Stimulated activated CD4-positive, alpha-beta T cell treated with anti-CD3 and anti-CD28 coated beads, Interleukin-15, amount 100 ng/mL, for 48 hours (primary cell): ENCODE data around the gene CTNNA2.

Experiments used
- DNase-seq, 2 donors: peaks; one replicate each; pipeline ENCODE4 v3.0.0-alpha.2; 2020; ENCODE audit warnings: low read depth in 2 of 2

Gene CTNNA2

GRCh38 chr2:79789811-79790210 is 277.0 kb downstream of the CTNNA2 start:
- no peak for DNase-seq

DNA sequence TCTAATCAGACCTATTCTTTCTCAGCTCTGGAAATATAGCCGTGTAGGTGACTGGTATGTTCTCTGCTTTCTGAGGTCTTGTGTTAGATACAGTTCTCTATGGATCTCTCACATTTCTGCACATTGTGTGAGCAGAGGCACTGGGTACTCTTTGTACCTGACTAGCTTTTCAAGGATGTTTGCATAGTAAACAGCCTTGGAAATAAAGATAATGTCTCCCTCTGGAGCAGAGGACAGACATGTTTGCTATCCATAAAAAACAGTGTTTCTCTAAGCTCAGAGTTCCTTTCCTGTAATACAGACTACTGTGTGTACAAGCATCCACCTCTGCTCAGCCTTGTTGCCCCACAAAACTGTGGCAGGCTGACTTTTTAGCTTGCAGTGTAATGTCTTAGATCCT is 279.2 kb downstream of the CTNNA2 start:
- no peak for DNase-seq

DNA sequence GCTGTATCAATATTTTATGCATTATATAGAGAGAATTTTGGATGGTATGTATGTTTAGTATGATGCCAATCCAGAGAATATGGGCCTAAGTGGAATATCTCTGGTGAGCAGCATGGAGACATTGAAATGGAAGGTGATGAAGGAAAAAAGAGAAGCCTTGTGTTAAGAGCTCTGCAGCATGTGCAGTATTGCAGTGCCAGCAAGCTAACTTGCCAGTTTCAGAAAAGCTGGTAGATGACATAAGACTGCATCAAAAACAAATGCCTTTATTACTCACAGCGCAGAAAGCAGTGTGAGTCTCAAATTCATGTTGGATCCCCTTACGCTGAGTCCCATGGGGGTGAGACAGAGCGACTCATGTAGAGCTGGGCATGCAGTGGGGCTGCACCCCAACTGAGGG is 280.2 kb downstream of the CTNNA2 start:
- no peak for DNase-seq

DNA sequence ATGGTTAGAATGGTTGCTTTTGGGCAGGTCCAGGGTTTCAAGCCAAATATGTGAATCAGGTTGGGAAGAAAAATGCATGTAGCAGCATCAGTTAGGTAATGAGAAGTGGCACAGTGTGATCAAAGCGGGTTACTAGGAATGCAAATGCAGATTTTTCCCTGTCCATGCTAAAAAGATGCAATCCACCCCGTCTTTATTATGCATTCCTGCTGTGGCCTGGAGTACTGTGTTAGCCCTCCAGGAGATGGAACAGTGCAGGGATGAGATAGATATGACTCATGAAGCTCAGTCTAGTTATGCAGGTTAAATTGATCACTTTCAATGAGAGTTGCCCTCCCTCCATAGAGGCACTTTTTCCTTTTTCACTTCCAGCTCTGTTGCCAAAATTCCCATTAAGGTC is 283.8 kb downstream of the CTNNA2 start:
- no peak for DNase-seq

GRCh38 chr2:79798776-79799175 is 285.9 kb downstream of the CTNNA2 start:
- no peak for DNase-seq

DNA sequence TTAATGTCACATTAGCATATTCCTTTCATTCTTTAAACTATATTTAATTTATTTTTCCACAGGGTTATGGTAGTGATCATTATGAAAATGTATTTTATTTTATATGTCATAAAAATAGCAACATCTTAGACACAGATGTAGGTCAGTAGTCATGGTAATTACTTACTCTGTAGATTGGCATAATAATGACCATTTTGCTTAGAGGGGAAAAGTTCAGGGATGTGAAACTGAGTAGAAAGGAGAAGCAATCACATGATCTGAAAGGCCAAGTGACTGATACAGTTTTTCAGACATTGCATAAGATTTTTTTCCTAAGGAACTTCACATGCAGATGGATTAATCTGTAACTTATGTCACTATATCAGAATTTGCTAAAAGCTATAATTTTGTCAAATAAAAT is 286.9 kb downstream of the CTNNA2 start:
- DNase-seq: no peak

- no peak for DNase-seq
Observed at GRCh38 chr2:79801082-79801481, 288.2 kb downstream of the CTNNA2 start.

DNA sequence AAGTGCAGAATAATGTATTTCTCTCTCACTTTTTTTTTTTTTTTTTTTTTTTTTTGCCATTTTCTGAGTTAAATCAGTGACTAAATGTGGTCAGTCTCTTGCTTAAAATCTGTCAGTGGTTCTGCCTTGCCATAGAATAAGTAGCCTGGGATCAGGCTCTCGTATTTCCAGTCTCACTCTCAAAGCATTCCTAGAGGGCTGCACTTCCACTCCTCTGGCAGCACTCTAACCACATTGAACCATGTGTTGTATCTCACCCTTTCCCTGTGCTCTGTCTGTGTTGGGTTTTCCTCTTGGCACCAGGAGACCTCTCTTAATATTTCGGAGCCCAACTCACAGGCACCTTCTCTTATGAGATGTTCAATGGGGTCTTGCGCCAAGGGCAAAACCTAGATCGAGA is 304.4 kb downstream of the CTNNA2 start:
- DNase-seq: no peak

- DNase-seq: no peak
Observed at GRCh38 chr2:79820281-79820680, 307.4 kb downstream of the CTNNA2 start.

DNA sequence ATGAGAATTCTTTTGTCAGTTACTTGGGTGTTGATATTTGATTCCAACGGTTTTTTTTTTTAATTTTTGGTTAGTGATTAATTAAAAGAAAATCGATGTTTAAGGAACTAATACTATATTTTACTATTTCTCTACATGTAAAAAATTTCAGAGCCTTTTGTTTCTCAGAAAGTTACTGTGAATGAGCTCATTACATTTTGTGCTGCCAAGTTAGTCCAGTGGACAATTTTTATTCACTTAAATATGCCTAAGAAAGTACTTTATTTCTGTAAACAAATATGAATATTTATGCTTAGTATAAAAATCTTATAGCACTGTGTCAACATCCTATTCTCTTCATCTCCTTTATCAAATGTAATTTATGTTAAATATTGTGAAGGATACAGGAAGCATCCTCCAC is 309.3 kb downstream of the CTNNA2 start:
- DNase-seq: no peak

DNA sequence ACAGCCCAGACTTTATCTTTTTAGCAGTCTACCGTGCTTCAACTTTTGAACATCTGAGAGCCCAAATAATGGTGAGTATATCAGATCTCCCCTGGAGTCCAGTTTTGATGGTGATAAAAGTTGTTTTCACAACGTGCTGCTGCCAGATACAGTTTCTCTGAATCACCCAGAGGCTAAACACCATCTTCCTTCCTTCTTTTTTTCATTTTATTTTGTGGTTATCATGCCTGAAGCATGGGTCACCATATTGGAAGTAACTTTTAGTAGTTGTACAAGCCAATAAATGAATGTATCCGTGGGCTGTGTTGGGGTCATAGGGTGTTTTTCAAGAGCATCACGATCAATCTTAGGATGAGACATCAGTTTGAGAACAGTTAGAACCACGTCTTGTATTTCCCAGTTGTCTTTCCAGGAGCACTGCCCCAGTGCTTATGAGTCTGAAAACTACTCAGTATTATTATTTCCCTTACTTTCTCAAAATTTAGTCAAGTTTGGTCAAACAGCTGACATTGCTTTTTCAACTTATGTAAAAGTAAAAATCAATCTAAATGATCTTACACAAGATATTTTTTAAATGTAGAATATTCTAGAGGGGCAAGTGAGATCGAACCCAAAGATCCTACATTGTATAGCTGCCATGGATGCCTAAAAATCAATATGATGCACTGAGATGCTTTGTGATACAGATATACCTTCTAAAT is 311.4 kb downstream of the CTNNA2 start:
- no peak for DNase-seq

DNA sequence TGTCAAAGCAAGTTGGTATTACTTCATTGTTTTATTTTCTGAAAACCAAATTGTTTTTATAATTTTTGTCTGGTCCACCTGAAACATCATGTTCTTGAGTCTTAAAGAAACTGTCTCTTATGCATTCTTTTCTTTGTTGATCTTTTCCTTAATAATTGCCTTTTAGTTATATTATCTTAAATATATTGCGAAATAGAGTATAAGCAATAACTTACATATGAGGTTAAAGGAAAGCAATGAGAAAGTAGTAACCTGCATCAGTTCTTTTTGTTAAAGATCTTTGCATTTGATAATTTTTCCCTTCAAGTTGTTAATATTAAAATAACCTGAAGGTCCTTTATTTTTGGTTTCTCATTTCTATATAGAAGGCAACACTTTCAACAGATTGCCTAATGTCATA is 315.0 kb downstream of the CTNNA2 start:
- DNase-seq: no peak

DNA sequence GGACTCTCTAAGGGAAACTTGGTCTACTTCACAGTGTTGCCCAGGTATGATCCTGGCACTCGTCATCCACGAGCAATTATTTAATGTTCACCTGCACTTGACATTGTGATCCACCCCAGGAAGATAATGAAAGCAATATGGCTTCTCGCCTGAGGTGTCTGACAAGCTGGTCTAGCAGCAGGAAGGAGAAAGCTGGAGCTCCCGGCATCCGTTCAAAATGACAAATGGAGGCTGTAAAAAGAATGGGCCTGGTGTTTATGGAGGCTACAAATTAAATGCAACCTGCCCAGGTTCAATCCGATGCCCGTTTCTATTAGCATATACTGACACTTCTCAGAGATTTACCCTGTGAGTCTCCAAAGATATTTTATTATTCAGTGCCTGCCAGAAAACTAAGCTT is 317.6 kb downstream of the CTNNA2 start:
- DNase-seq: no peak

GRCh38 chr2:79831961-79832360 is 319.1 kb downstream of the CTNNA2 start:
- no peak for DNase-seq

GRCh38 chr2:79832511-79833234 is 319.8 kb downstream of the CTNNA2 start:
- DNase-seq: no peak

DNA sequence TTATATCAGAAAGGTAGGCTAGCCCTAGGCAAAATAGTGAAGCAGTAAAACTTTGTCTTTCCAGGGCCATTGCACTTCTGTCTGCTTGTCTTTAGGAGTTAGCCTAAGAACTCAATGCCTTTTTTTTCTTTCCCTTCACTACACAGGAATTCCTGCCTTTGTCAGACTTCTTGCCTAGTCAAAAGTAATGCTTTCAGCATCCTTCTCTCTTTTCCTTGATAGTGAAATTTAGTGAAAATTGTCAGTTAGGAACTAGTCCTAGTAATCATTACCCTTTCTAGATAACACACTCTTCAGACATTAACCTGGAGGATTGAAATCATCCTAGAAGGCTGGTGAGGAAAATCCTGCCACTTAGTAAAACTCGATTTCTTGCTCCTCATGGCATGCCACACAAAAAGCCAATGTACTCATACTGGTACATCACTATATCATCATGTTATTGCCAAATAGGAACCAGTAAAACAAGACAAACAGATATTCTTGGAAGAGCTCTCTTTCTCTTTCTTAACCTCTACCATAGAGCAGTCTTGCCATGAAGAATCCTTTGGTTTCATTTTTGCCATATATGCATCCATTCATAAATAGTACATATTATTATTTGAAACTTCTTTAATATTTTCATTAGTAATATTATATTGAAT is 320.5 kb downstream of the CTNNA2 start:
- DNase-seq: no peak

DNA sequence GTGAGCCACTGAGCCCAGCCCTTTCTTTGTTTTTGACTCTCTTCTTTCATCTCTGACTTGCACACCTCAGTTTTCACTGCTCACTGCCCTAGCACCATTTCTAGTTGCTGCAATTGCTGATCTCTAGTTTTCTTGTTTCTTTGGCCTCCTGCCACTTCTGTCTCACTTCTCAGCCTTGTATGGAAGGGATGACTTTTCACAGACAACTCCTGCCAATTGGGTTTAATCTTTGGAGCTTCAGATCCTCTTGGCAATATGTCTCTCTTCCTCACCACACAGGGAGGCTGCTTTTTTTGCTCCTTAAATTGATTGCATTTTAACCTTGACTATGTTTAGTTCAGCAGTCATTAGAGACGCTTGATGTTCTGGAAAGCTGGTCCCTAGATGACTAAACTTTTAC is 323.1 kb downstream of the CTNNA2 start:
- DNase-seq: no peak

DNA sequence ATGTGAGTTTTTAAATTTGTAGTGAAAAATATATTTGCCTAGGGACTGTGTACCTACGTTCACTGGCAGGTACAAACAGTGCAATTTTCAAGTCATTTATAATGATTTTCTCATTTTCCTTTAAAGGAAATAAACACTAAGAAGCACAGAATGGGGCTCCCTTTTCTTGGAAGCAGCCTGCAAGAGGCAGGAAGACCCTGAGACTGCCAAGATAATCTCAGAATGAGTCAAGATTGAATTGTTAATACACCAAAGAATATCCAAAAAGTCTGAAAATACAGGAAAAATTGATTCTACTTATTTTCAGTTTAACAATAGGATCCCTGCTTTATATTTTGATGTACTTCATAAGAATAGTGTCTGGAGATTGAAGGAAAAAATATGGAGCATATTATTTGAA is 331.2 kb downstream of the CTNNA2 start:
- DNase-seq: no peak

DNA sequence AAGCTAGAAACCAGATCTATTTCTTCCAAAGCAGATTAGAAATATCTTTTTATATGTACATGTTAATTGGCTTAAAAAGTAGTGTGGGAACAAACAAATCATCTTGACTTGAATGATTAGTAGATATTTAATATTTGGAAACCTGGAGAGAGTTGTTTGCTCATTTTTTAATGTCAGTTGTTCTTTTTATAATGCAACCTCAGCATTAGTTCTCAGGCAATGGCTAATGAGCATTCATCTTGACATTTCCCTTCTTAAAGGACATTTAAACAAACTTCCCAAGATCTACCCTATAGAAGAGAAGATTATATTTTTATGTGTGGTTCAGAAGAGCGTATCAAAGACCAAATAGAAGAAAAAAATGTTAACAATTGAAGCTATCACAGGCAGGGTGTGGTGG is 334.0 kb downstream of the CTNNA2 start:
- DNase-seq: no peak

DNA sequence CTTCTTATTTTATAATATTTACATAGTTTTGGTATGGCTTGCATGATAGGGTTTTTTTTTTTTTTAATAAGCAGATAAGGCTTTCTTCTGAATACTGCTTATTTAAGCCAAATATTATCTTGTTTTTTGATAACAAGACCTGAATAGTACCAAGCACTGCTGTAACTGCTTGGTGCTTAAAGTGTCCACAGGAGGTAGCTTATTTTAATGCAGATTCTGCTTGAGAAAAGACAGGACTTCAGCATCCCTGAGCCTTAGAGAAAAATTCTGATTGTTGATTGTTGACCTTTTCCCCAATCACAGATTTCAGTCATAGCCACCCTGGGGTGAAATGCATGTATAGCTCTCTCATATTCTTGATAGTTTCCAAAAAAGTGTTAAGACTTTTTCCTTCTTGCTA is 336.4 kb downstream of the CTNNA2 start:
- no peak for DNase-seq

GRCh38 chr2:79849949-79850348 is 337.1 kb downstream of the CTNNA2 start:
- no peak for DNase-seq

GRCh38 chr2:79850912-79851311 is 338.1 kb downstream of the CTNNA2 start:
- no peak for DNase-seq
